GM23338 (cell line): ENCODE results near the gene FARS2. TPM values are rescaled to one million over a fixed set of nuclear protein-coding genes. Genes with fewer than 3 reads are reported as not detected.

Experiments
- ATAC-seq: fragments of 200-7000 bp; cut with Tn5 transposase; 3 replicates; pipeline ENCODE4 v1.9.1; 2020
- DNase-seq: peaks from one replicate; pipeline ENCODE4 v3.0.0-alpha.2; 2015; ENCODE audit warnings: low spot score
- H2AFZ ChIP-seq: fragments of 200-600 bp; sonication (generic); 2 replicates; pipeline ENCODE4 v1.8.0; 2016; ENCODE audit warnings: antibody characterized with exemption, mild to moderate bottlenecking, moderate library complexity
- H3F3A ChIP-seq: fragments of 200-600 bp; sonication (generic); replicated peaks from 2 replicates; pipeline ENCODE4 v1.8.0; 2017; ENCODE audit warnings: antibody characterized with exemption, mixed run types, low read depth
- H3K27ac ChIP-seq: fragments of 200-600 bp; sonication (generic); 2 replicates; pipeline ENCODE4 v1.6.1; 2016; ENCODE audit warnings: low read depth
- H3K27me3 ChIP-seq: fragments of 200-600 bp; sonication (generic); 2 replicates; pipeline ENCODE4 v1.8.0; 2016; ENCODE audit warnings: mild to moderate bottlenecking, mixed run types, moderate library complexity; ENCODE audit not compliant: insufficient read depth
- H3K36me3 ChIP-seq: fragments of 200-600 bp; sonication (generic); 2 replicates; pipeline ENCODE4 v1.8.0; 2016; ENCODE audit warnings: mild to moderate bottlenecking; ENCODE audit not compliant: insufficient read depth
- H3K4me1 ChIP-seq: fragments of 200-600 bp; sonication (generic); 2 replicates; pipeline ENCODE4 v1.8.0; 2016; ENCODE audit warnings: mild to moderate bottlenecking, moderate library complexity; ENCODE audit not compliant: insufficient read depth
- H3K4me2 ChIP-seq: fragments of 200-600 bp; sonication (generic); 2 replicates; pipeline ENCODE4 v1.7.1; 2017; ENCODE audit warnings: mixed run types
- H3K4me3 ChIP-seq: fragments of 200-600 bp; sonication (generic); 2 replicates; pipeline ENCODE4 v1.6.1; 2016; ENCODE audit warnings: mixed run types
- H3K79me2 ChIP-seq: fragments of 200-600 bp; sonication (generic); replicated peaks from 2 replicates; pipeline ENCODE4 v1.8.0; 2017; ENCODE audit warnings: mild to moderate bottlenecking; ENCODE audit not compliant: insufficient read depth
- H3K9me2 ChIP-seq: fragments of 200-600 bp; sonication (generic); 2 replicates; pipeline ENCODE4 v1.8.0; 2017; ENCODE audit not compliant: insufficient read depth
- H4K20me1 ChIP-seq: fragments of 200-600 bp; sonication (generic); replicated peaks from 2 replicates; pipeline ENCODE4 v1.8.0; 2017; ENCODE audit warnings: mild to moderate bottlenecking; ENCODE audit not compliant: insufficient read depth
- H3K27ac Mint-ChIP-seq: 2 replicates; pipeline ENCODE4 v1.8.0; 2020; ENCODE audit warnings: inconsistent platforms, mild to moderate bottlenecking, moderate library complexity, mixed read lengths
- H3K27me3 Mint-ChIP-seq: 3 replicates; pipeline ENCODE4 v1.8.0; 2022; ENCODE audit warnings: low read depth, mild to moderate bottlenecking, moderate library complexity, mixed read lengths, inconsistent platforms; ENCODE audit not compliant: insufficient read depth, poor library complexity
- H3K36me3 Mint-ChIP-seq: 3 replicates; pipeline ENCODE4 v1.8.0; 2021; ENCODE audit warnings: low read depth, mild to moderate bottlenecking, inconsistent platforms, moderate library complexity, mixed read lengths
- H3K4me1 Mint-ChIP-seq: 3 replicates; pipeline ENCODE4 v1.8.0; 2020; ENCODE audit warnings: mild to moderate bottlenecking, inconsistent platforms, mixed read lengths
- H3K4me3 Mint-ChIP-seq: 3 replicates; pipeline ENCODE4 v1.8.0; 2021; ENCODE audit warnings: moderate library complexity, mild to moderate bottlenecking, inconsistent platforms, mixed read lengths
- H3K9me3 Mint-ChIP-seq: 3 replicates; pipeline ENCODE4 v1.8.0; 2020; ENCODE audit warnings: moderate library complexity, mild to moderate bottlenecking, inconsistent platforms, mixed read lengths
- CREB1 ChIP-seq: fragments of 250-450 bp; sonication (Bioruptor Pico); IDR thresholded peaks from 2 replicates; pipeline ENCODE4 v1.5.0; 2020; ENCODE audit warnings: low read depth, mild to moderate bottlenecking, moderate library complexity
- CTCF ChIP-seq, 2 experiments: fragments of 200-600 bp in 1 of 2; sonication (generic) in 1 of 2; conservative IDR thresholded peaks; 2 replicates each; pipeline versions ENCODE4 v1.5.1 to v1.6.1; 2016 to 2017; ENCODE audit warnings: antibody characterized with exemption in 2 of 2, low read depth in 2 of 2, mild to moderate bottlenecking in 2 of 2, moderate library complexity in 1 of 2
- EZH2 ChIP-seq: fragments of 200-600 bp; sonication (generic); IDR thresholded peaks from one replicate; pipeline ENCODE4 v1.8.0; 2017; ENCODE audit warnings: antibody characterized with exemption, mild to moderate bottlenecking, low read depth; ENCODE audit not compliant: unreplicated experiment
- EZH2phosphoT487 ChIP-seq: fragments of 200-600 bp; sonication (generic); IDR thresholded peaks from one replicate; pipeline ENCODE4 v1.8.1; 2018; ENCODE audit warnings: antibody characterized with exemption; ENCODE audit not compliant: unreplicated experiment
- JUNB ChIP-seq: IDR thresholded peaks from one replicate; pipeline ENCODE4 v1.6.1; 2016; ENCODE audit warnings: antibody characterized with exemption; ENCODE audit not compliant: unreplicated experiment
- NANOG ChIP-seq: IDR thresholded peaks from 2 replicates; pipeline ENCODE4 v1.6.1; 2016; ENCODE audit warnings: antibody characterized with exemption, borderline replicate concordance
- POLR2AphosphoS5 ChIP-seq: IDR thresholded peaks from 2 replicates; pipeline ENCODE4 v1.6.1; 2016; ENCODE audit warnings: antibody characterized with exemption, low read depth
- STAT1 ChIP-seq: IDR thresholded peaks from one replicate; pipeline ENCODE4 v1.6.1; 2016; ENCODE audit warnings: antibody characterized with exemption; ENCODE audit not compliant: unreplicated experiment
- ZNF114 ChIP-seq: fragments of 250-450 bp; sonication (Bioruptor Pico); IDR thresholded peaks from 2 replicates; pipeline ENCODE4 v1.5.0; 2020; ENCODE audit warnings: mild to moderate bottlenecking, moderate library complexity
- ZNF331 ChIP-seq: fragments of 250-450 bp; sonication (Bioruptor Pico); IDR thresholded peaks from 2 replicates; pipeline ENCODE4 v1.5.0; 2020; ENCODE audit warnings: low read depth, mild to moderate bottlenecking, moderate library complexity
- ZNF462 ChIP-seq: fragments of 250-450 bp; sonication (Bioruptor Pico); IDR thresholded peaks from 2 replicates; pipeline ENCODE4 v1.5.0; 2020; ENCODE audit warnings: mild to moderate bottlenecking, moderate library complexity
- polyA plus RNA-seq: library from polyadenylated mRNA; unstranded; fragments of >200 nt; fragmentation: Nextera tagmentation; extraction: Ambion mirVana; gene quantifications from 2 replicates; pipeline ENCODE4 v1.2.1, GENCODE V29; 2016
- total RNA-seq: library from RNA; depleted of rRNA; stranded (reverse); fragments of >200 nt; shearing (Covaris generic); gene quantifications from 2 replicates; pipeline ENCODE4 v1.2.3, GENCODE V29; 2014
- TF ChIP-seq, protein P1 (sequence below): IDR thresholded peaks from one replicate; pipeline ENCODE4 v1.6.1; 2018; ENCODE audit warnings: antibody characterized with exemption; ENCODE audit not compliant: unreplicated experiment
- TF ChIP-seq, protein P2 (sequence below): IDR thresholded peaks from 2 replicates; pipeline ENCODE4 v1.6.1; 2016; ENCODE audit warnings: antibody characterized with exemption

Gene FARS2
- total and polyA plus RNA-seq, 2 experiments from 2014 or later, result 7.6 to 19.0 TPM

DNA sequence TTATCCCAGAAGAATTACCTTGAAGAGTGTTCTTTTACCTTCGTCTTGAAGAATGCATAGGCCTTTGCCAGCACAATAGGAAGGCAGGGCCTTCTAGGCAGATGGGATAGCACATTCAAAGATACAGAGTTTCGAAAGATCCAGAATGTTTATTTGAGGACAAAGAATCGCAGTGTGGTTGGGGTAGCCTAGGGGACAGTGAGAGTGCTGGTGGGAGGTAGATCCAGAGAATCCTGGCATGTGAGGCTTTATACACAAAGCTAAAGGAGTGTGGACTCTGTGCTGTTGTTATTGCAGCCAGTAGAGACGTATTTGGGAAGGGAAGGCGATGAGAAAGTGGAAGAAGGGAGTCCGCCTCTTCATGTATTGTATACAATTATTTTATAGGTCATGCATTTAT lies 186.6 kb downstream of the FARS2 start:
- no peaks in the 10 kb centered on the region for H3K27me3 Mint-ChIP-seq
- ATAC-seq, result no peak
- H4K20me1 ChIP-seq, result no peaks in the 10 kb centered on the region

More for the DNA sequence above, 186.6 kb downstream of the FARS2 start:
- H3K4me1 ChIP-seq, result no peaks in the 10 kb centered on the region
- peaks cover 6% of the 10 kb centered on the region; the same call in 1 of the 2 replicates for H3K9me2 ChIP-seq
- H3K27ac ChIP-seq, result no peak overlapping the region; the same call in 1 of the 2 replicates
- no peaks in the 10 kb centered on the region for H3F3A ChIP-seq
- no peaks in the 10 kb centered on the region for H3K36me3 ChIP-seq
- no peak overlapping the region for H3K4me2 ChIP-seq
- Mint-ChIP-seq H3K4me3 (no peak overlapping the region), H3K9me3 (no peaks in the 10 kb centered on the region), H3K4me1 (peaks cover 17% of the 10 kb centered on the region), H3K27ac (no peak overlapping the region), H3K36me3 (no peaks in the 10 kb centered on the region)
- peaks cover 9% of the 10 kb centered on the region; the same call in 1 of the 2 replicates for H3K79me2 ChIP-seq
- H3K4me3 ChIP-seq, result no peak overlapping the region
- no peak overlapping the region for H2AFZ ChIP-seq
- DNase-seq, result no peak
- H3K27me3 ChIP-seq, result no peaks in the 10 kb centered on the region
- no peak for TF ChIP-seq STAT1
- no peak for TF ChIP-seq EZH2
- no peak for TF ChIP-seq NANOG
- no peak for TF ChIP-seq CTCF (conservative IDR thresholded peaks at IDR 0.05; ENCODE audit: low read depth in 2 of 2)
- TF ChIP-seq, protein P1, sequence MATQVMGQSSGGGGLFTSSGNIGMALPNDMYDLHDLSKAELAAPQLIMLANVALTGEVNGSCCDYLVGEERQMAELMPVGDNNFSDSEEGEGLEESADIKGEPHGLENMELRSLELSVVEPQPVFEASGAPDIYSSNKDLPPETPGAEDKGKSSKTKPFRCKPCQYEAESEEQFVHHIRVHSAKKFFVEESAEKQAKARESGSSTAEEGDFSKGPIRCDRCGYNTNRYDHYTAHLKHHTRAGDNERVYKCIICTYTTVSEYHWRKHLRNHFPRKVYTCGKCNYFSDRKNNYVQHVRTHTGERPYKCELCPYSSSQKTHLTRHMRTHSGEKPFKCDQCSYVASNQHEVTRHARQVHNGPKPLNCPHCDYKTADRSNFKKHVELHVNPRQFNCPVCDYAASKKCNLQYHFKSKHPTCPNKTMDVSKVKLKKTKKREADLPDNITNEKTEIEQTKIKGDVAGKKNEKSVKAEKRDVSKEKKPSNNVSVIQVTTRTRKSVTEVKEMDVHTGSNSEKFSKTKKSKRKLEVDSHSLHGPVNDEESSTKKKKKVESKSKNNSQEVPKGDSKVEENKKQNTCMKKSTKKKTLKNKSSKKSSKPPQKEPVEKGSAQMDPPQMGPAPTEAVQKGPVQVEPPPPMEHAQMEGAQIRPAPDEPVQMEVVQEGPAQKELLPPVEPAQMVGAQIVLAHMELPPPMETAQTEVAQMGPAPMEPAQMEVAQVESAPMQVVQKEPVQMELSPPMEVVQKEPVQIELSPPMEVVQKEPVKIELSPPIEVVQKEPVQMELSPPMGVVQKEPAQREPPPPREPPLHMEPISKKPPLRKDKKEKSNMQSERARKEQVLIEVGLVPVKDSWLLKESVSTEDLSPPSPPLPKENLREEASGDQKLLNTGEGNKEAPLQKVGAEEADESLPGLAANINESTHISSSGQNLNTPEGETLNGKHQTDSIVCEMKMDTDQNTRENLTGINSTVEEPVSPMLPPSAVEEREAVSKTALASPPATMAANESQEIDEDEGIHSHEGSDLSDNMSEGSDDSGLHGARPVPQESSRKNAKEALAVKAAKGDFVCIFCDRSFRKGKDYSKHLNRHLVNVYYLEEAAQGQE, result no peak
- TF ChIP-seq JUNB, result no peak
- no peak for TF ChIP-seq ZNF331 (CRISPR knock-in tag)
- no peak for TF ChIP-seq CREB1 (CRISPR knock-in tag)
- TF ChIP-seq, protein P2, sequence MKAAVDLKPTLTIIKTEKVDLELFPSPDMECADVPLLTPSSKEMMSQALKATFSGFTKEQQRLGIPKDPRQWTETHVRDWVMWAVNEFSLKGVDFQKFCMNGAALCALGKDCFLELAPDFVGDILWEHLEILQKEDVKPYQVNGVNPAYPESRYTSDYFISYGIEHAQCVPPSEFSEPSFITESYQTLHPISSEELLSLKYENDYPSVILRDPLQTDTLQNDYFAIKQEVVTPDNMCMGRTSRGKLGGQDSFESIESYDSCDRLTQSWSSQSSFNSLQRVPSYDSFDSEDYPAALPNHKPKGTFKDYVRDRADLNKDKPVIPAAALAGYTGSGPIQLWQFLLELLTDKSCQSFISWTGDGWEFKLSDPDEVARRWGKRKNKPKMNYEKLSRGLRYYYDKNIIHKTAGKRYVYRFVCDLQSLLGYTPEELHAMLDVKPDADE, result no peak
- no peak for TF ChIP-seq ZNF114 (CRISPR knock-in tag)
- no peak for TF ChIP-seq EZH2phosphoT487
- TF ChIP-seq ZNF462 (CRISPR knock-in tag), result no peak
- TF ChIP-seq POLR2AphosphoS5, result no peak
